HEK293 (cell line): Measurements from ENCODE around the gene VPS26B.

Source experiments
- CTCF ChIA-PET: fragments of 350-600 bp; formaldehyde crosslinking; extraction: SDS; loops from one replicate; lab custom pipeline; 2021; ENCODE audit warnings: antibody characterized with exemption; lab: Yijun Ruan, JAX
- POLR2A ChIA-PET: fragments of 300-600 bp; formaldehyde crosslinking; extraction: SDS; loops from one replicate; lab custom pipeline; 2020; ENCODE audit warnings: antibody characterized with exemption, inconsistent platforms; lab: Yijun Ruan, JAX
- H3K27ac ChIP-seq: fragments of 200-500 bp; sonication (Bioruptor generic); 2 replicates; pipeline ENCODE4 v1.5.1; 2014; ENCODE audit warnings: low read depth, low read length, control low read depth, inconsistent platforms; ENCODE audit errors: extremely low read depth
- H3K36me3 ChIP-seq, 2 experiments: fragments of 200-500 bp in 1 of 2; sonication (Bioruptor generic) in 1 of 2; 1 replicate in 1 of 2; 2 replicates in 1 of 2; pipeline ENCODE4 v1.5.1; 2014 to 2017; ENCODE audit warnings: inconsistent platforms in 2 of 2, low read length in 2 of 2; ENCODE audit not compliant: control insufficient read depth in 2 of 2, insufficient read depth in 1 of 2
- H3K4me1 ChIP-seq: fragments of 200-500 bp; sonication (Bioruptor generic); 2 replicates; pipeline ENCODE4 v1.5.1; 2014; ENCODE audit warnings: mild to moderate bottlenecking, low read length, inconsistent platforms; ENCODE audit not compliant: control insufficient read depth, insufficient read depth
- H3K4me3 ChIP-seq: 2 replicates; pipeline ENCODE4 v1.5.1; 2011; ENCODE audit warnings: low read depth, mild to moderate bottlenecking, control low read depth, low read length, moderate library complexity
- H3K9me3 ChIP-seq: fragments of 200-500 bp; sonication (Bioruptor generic); 2 replicates; pipeline ENCODE4 v1.5.1; 2014; ENCODE audit warnings: low read depth, low read length, inconsistent platforms; ENCODE audit not compliant: control insufficient read depth, insufficient read depth
- BCL6B ChIP-seq: fragments of 450-650 bp; formaldehyde crosslinking; IDR thresholded peaks from 2 replicates; pipeline ENCODE4 v1.5.1; 2017; ENCODE audit warnings: missing biosample characterization, missing genetic modification characterization
- EGR2 ChIP-seq: fragments of 450-650 bp; formaldehyde crosslinking; IDR thresholded peaks from 2 replicates; pipeline ENCODE4 v1.5.1; 2016; ENCODE audit warnings: low read depth, missing biosample characterization, missing genetic modification characterization
- SCRT2 ChIP-seq: fragments of 450-650 bp; formaldehyde crosslinking; IDR thresholded peaks from 2 replicates; pipeline ENCODE4 v1.5.1; 2016; ENCODE audit warnings: missing biosample characterization, missing genetic modification characterization
- SETDB1 ChIP-seq: IDR thresholded peaks from one replicate; pipeline ENCODE4 v1.6.1; 2017; ENCODE audit warnings: mild to moderate bottlenecking, low read length, moderate library complexity, mixed read lengths; ENCODE audit not compliant: insufficient read length
- SP7 ChIP-seq: fragments of 450-650 bp; formaldehyde crosslinking; IDR thresholded peaks from 2 replicates; pipeline ENCODE4 v1.5.1; 2016; ENCODE audit warnings: missing biosample characterization, missing genetic modification characterization
- YY2 ChIP-seq: fragments of 450-650 bp; formaldehyde crosslinking; IDR thresholded peaks from 2 replicates; pipeline ENCODE4 v1.5.1; 2016; ENCODE audit warnings: missing biosample characterization, missing genetic modification characterization
- ZBTB10 ChIP-seq: fragments of 450-650 bp; formaldehyde crosslinking; IDR thresholded peaks from 2 replicates; pipeline ENCODE4 v1.5.1; 2016; ENCODE audit warnings: missing biosample characterization, missing genetic modification characterization
- ZBTB17 ChIP-seq: fragments of 450-650 bp; formaldehyde crosslinking; IDR thresholded peaks from 2 replicates; pipeline ENCODE4 v1.5.1; 2016; ENCODE audit warnings: missing biosample characterization, missing genetic modification characterization
- ZBTB7A ChIP-seq: fragments of 450-650 bp; formaldehyde crosslinking; IDR thresholded peaks from 2 replicates; pipeline ENCODE4 v1.5.1; 2016; ENCODE audit warnings: low read depth, missing biosample characterization, missing genetic modification characterization
- ZBTB8A ChIP-seq: fragments of 450-650 bp; formaldehyde crosslinking; IDR thresholded peaks from 2 replicates; pipeline ENCODE4 v1.5.1; 2016; ENCODE audit warnings: missing biosample characterization, missing genetic modification characterization
- ZEB2 ChIP-seq: fragments of 450-650 bp; formaldehyde crosslinking; IDR thresholded peaks from 2 replicates; pipeline ENCODE4 v1.5.1; 2016; ENCODE audit warnings: missing biosample characterization, missing genetic modification characterization
- ZFP69B ChIP-seq: fragments of 450-650 bp; formaldehyde crosslinking; IDR thresholded peaks from 2 replicates; pipeline ENCODE4 v1.5.1; 2016; ENCODE audit warnings: missing biosample characterization, missing genetic modification characterization
- ZNF121 ChIP-seq: fragments of 450-650 bp; formaldehyde crosslinking; IDR thresholded peaks from 2 replicates; pipeline ENCODE4 v1.5.1; 2016; ENCODE audit warnings: missing biosample characterization, missing genetic modification characterization
- ZNF169 ChIP-seq: fragments of 450-650 bp; formaldehyde crosslinking; IDR thresholded peaks from 2 replicates; pipeline ENCODE4 v1.5.1; 2016; ENCODE audit warnings: missing biosample characterization, missing genetic modification characterization
- ZNF211 ChIP-seq: fragments of 450-650 bp; formaldehyde crosslinking; IDR thresholded peaks from 2 replicates; pipeline ENCODE4 v1.5.1; 2016; ENCODE audit warnings: low read depth, missing biosample characterization, missing genetic modification characterization
- ZNF223 ChIP-seq: fragments of 450-650 bp; formaldehyde crosslinking; IDR thresholded peaks from 2 replicates; pipeline ENCODE4 v1.5.1; 2016; ENCODE audit warnings: missing biosample characterization, missing genetic modification characterization
- ZNF248 ChIP-seq: fragments of 450-650 bp; formaldehyde crosslinking; IDR thresholded peaks from 2 replicates; pipeline ENCODE4 v1.5.1; 2017; ENCODE audit warnings: missing biosample characterization, missing genetic modification characterization
- ZNF324 ChIP-seq: fragments of 450-650 bp; formaldehyde crosslinking; IDR thresholded peaks from 2 replicates; pipeline ENCODE4 v1.5.1; 2016; ENCODE audit warnings: missing biosample characterization, missing genetic modification characterization
- ZNF354C ChIP-seq: fragments of 450-650 bp; formaldehyde crosslinking; IDR thresholded peaks from 2 replicates; pipeline ENCODE4 v1.5.1; 2016; ENCODE audit warnings: missing biosample characterization, missing genetic modification characterization, low read depth, borderline replicate concordance
- ZNF366 ChIP-seq: fragments of 450-650 bp; formaldehyde crosslinking; conservative IDR thresholded peaks from 2 replicates; pipeline ENCODE4 v1.5.1; 2016; ENCODE audit warnings: missing biosample characterization, missing genetic modification characterization
- ZNF530 ChIP-seq: fragments of 450-650 bp; formaldehyde crosslinking; IDR thresholded peaks from 2 replicates; pipeline ENCODE4 v1.5.1; 2016; ENCODE audit warnings: low read depth, missing biosample characterization, missing genetic modification characterization
- ZNF621 ChIP-seq: fragments of 450-650 bp; formaldehyde crosslinking; IDR thresholded peaks from 2 replicates; pipeline ENCODE4 v1.5.1; 2017; ENCODE audit warnings: missing biosample characterization, missing genetic modification characterization
- ZNF670 ChIP-seq: fragments of 450-650 bp; formaldehyde crosslinking; IDR thresholded peaks from 2 replicates; pipeline ENCODE4 v1.5.1; 2016; ENCODE audit warnings: missing biosample characterization, missing genetic modification characterization, low read depth
- ZNF677 ChIP-seq: fragments of 450-650 bp; IDR thresholded peaks from 2 replicates; pipeline ENCODE4 v1.5.0; 2018; ENCODE audit warnings: missing biosample characterization, mild to moderate bottlenecking, missing genetic modification characterization, moderate library complexity
- ZNF830 ChIP-seq: fragments of 450-650 bp; IDR thresholded peaks from 2 replicates; pipeline ENCODE4 v1.5.0; 2018; ENCODE audit warnings: missing biosample characterization, missing genetic modification characterization, low read depth, mild to moderate bottlenecking, moderate library complexity
- ZSCAN18 ChIP-seq: fragments of 450-650 bp; formaldehyde crosslinking; IDR thresholded peaks from 2 replicates; pipeline ENCODE4 v1.5.1; 2016; ENCODE audit warnings: missing biosample characterization, missing genetic modification characterization
- TF ChIP-seq, protein P1 (sequence below): fragments of 450-650 bp; formaldehyde crosslinking; IDR thresholded peaks from 2 replicates; pipeline ENCODE4 v1.5.1; 2017; ENCODE audit warnings: missing biosample characterization, missing genetic modification characterization

Gene VPS26B

GRCh38 chr11:134248910-134249480 is 24.5 kb downstream of the VPS26B start:
- TF ChIP-seq ZNF169 (tag by site-specific recombination) (no peak), YY2 (tag by site-specific recombination) (no peak), ZEB2 (tag by site-specific recombination) (no peak), ZNF121 (tag by site-specific recombination) (no peak), ZNF830 (no peak), ZBTB8A (tag by site-specific recombination) (no peak), ZBTB17 (tag by site-specific recombination) (no peak), ZNF670 (no peak), BCL6B (no peak), ZNF354C (tag by site-specific recombination) (no peak), SETDB1 (no peak), ZNF324 (tag by site-specific recombination) (no peak), SCRT2 (tag by site-specific recombination) (no peak), ZNF211 (tag by site-specific recombination) (no peak), ZNF248 (tag by site-specific recombination) (no peak), ZNF223 (tag by site-specific recombination) (no peak), ZNF366 (tag by site-specific recombination) (no peak), ZNF621 (tag by site-specific recombination) (no peak), EGR2 (tag by site-specific recombination) (no peak)
- TF ChIP-seq, protein P1, sequence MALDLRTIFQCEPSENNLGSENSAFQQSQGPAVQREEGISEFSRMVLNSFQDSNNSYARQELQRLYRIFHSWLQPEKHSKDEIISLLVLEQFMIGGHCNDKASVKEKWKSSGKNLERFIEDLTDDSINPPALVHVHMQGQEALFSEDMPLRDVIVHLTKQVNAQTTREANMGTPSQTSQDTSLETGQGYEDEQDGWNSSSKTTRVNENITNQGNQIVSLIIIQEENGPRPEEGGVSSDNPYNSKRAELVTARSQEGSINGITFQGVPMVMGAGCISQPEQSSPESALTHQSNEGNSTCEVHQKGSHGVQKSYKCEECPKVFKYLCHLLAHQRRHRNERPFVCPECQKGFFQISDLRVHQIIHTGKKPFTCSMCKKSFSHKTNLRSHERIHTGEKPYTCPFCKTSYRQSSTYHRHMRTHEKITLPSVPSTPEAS (tag by site-specific recombination) = no peak
- CTCF ChIA-PET = interaction anchor here (0.7 to 1.5 kb wide), 3 partner anchors 13 to 26 kb away, joined by 3 to 7 read pairs (median 3); no protein-coding TSS in a partner anchor
- Histone ChIP-seq H3K27ac (no peak overlapping the region), H3K4me3 (no peak overlapping the region), H3K9me3 (no peaks in the 10 kb centered on the region), H3K36me3 (peaks cover 0 to 71% of the 10 kb centered on the region in 2 experiments; a peak in 1 of 3 replicates), H3K4me1 (no peaks in the 10 kb centered on the region)
- POLR2A ChIA-PET = interaction anchor here (1.4 to 1.7 kb wide), 2 partner anchors 25 to 27 kb away, joined by 3 to 7 read pairs; partner anchors contain the start of genes GLB1L3, NCAPD3 and VPS26B

GRCh38 chr11:134250246-134250645 is 25.8 kb downstream of the VPS26B start:
- ChIA-PET CTCF (interaction anchor here (0.6 to 2.7 kb wide), 2 partner anchors 12 to 21 kb away, joined by 5 to 12 read pairs; no protein-coding TSS in a partner anchor), POLR2A (interaction anchor here (1.2 kb wide), 1 partner anchor 26 kb away, joined by 7 read pairs; the partner anchor contains the start of genes NCAPD3 and VPS26B)
- Histone ChIP-seq H3K9me3 (no peaks in the 10 kb centered on the region), H3K4me3 (no peak overlapping the region), H3K27ac (no peak overlapping the region), H3K36me3 (peaks cover 0 to 59% of the 10 kb centered on the region in 2 experiments; a peak in 1 of 3 replicates), H3K4me1 (no peaks in the 10 kb centered on the region)
- TF ChIP-seq ZBTB7A (tag by site-specific recombination) (no peak), ZNF530 (tag by site-specific recombination) (no peak), ZNF677 (tag by site-specific recombination) (no peak), ZBTB10 (no peak), ZFP69B (no peak), ZSCAN18 (no peak), SP7 (tag by site-specific recombination) (no peak)
